ENCODE data around the gene LARGE1. TPM values are rescaled to one million over a fixed set of nuclear protein-coding genes. Genes with fewer than 3 reads are reported as not detected.

The LARGE1 gene
- total and polyA plus RNA-seq, 11 donors, result 31.2 to 211 (median 129) TPM

- ATAC-seq, result no peak
- DNase-seq, result no peak
- no peak overlapping the region for H3K4me3 ChIP-seq
- peaks cover 0 to 40% (median 14%) of the 10 kb centered on the region in 9 donors for H3K36me3 ChIP-seq
- TF ChIP-seq POLR2A (IDR thresholded peaks at IDR 0.05), result no peak
- no peak for TF ChIP-seq CTCF (IDR thresholded peaks at IDR 0.05)
- peaks cover 0 to 14% (median 8%) of the 10 kb centered on the region in 12 donors for H3K9me3 ChIP-seq
- 88 to 92% (median 91%) methylated on average over 8 of the region's 8 CpGs for WGBS, 4 donors
- H3K27ac ChIP-seq, result no peak overlapping the region
- intact Hi-C loops (cut with DNase I), result no loop called here
- H3K27me3 ChIP-seq, result no peaks in the 10 kb centered on the region
- H3K4me1 ChIP-seq, result no peaks in the 10 kb centered on the region
Observed at GRCh38 chr22:33382436-33382835, 537.8 kb downstream of the LARGE1 start.

- WGBS, 4 donors, result 90 to 92% (median 91%) methylated on average over 10 of the region's 10 CpGs
- Histone ChIP-seq H3K9me3 (peaks cover 0 to 18% (median 8%) of the 10 kb centered on the region in 12 donors), H3K4me1 (no peaks in the 10 kb centered on the region), H3K36me3 (peaks cover 0 to 40% (median 14%) of the 10 kb centered on the region in 9 donors), H3K27ac (no peak overlapping the region), H3K4me3 (no peak overlapping the region), H3K27me3 (no peaks in the 10 kb centered on the region)
- ATAC-seq (no peak), DNase-seq (no peak)
- intact Hi-C loops (cut with DNase I), result no loop called here
- TF ChIP-seq CTCF (IDR thresholded peaks at IDR 0.05) (no peak), POLR2A (IDR thresholded peaks at IDR 0.05) (no peak)
Observed at GRCh38 chr22:33381531-33382406, 538.5 kb downstream of the LARGE1 start.

- DNase-seq, result no peak
- Histone ChIP-seq H3K36me3 (peaks cover 0 to 40% (median 14%) of the 10 kb centered on the region in 9 donors), H3K4me1 (no peaks in the 10 kb centered on the region), H3K27me3 (no peaks in the 10 kb centered on the region), H3K27ac (no peak overlapping the region), H3K4me3 (no peak overlapping the region), H3K9me3 (peaks cover 0 to 18% (median 8%) of the 10 kb centered on the region in 12 donors)
- ATAC-seq, result no peak
- TF ChIP-seq POLR2A (IDR thresholded peaks at IDR 0.05) (no peak), CTCF (IDR thresholded peaks at IDR 0.05) (no peak)
- intact Hi-C loops (cut with DNase I), result no loop called here
- WGBS, 4 donors, result 89 to 96% (median 93%) methylated on average over 4 of the region's 4 CpGs
Observed at GRCh38 chr22:33380789-33381530, 539.3 kb downstream of the LARGE1 start.

- ATAC-seq, result no peak
Observed at GRCh38 chr22:33379836-33380235, 540.4 kb downstream of the LARGE1 start.

More at GRCh38 chr22:33379836-33380235, 540.4 kb downstream of the LARGE1 start:
- DNase-seq, result no peak
- no peaks in the 10 kb centered on the region for H3K4me1 ChIP-seq
- peaks cover 0 to 37% (median 14%) of the 10 kb centered on the region in 9 donors for H3K36me3 ChIP-seq
- no peak overlapping the region for H3K27ac ChIP-seq
- intact Hi-C loops (cut with DNase I), result no loop called here
- 96 to 99% (median 98%) methylated on average over 2 of the region's 2 CpGs for WGBS, 4 donors
- peaks cover 0 to 18% (median 8%) of the 10 kb centered on the region in 12 donors for H3K9me3 ChIP-seq
- no peaks in the 10 kb centered on the region for H3K27me3 ChIP-seq
- no peak overlapping the region for H3K4me3 ChIP-seq
- no peak for TF ChIP-seq POLR2A (IDR thresholded peaks at IDR 0.05)
- no peak for TF ChIP-seq CTCF (IDR thresholded peaks at IDR 0.05)
